ENCODE results near the gene SLC38A9.

GRCh38 chr5:55747778-55748318 lies 35.7 kb upstream of the SLC38A9 start:
- no peak for TF ChIP-seq CTCF (IDR thresholded peaks at IDR 0.05)
- no peak for TF ChIP-seq ZFX (IDR thresholded peaks at IDR 0.05; ENCODE audit: borderline replicate concordance)
